Esophagus (tissue), 2 donors: ENCODE results near the gene FAM9B. TPM values are rescaled to one million over a fixed set of nuclear protein-coding genes. Genes with fewer than 3 reads are reported as not detected.
"Not testable (repeated sequence)": the region's sequence is repeated elsewhere in the genome, so short reads cannot be mapped to it uniquely, and the experiment has no call there.

Source experiments
- H3K27ac ChIP-seq, 2 donors: one replicate each; pipeline ENCODE4 v1.5.1; 2013; ENCODE audit warnings: low read depth in 2 of 2, mild to moderate bottlenecking in 2 of 2, inconsistent platforms in 1 of 2, low read length in 1 of 2, moderate library complexity in 1 of 2
- H3K27me3 ChIP-seq, 2 donors: one replicate each; pipeline ENCODE4 v1.6.1; 2013; ENCODE audit warnings: low read length in 2 of 2, control low read depth in 1 of 2, mild to moderate bottlenecking in 1 of 2; ENCODE audit not compliant: insufficient read depth in 2 of 2, control insufficient read depth in 1 of 2
- H3K36me3 ChIP-seq, 2 donors: one replicate each; pipeline ENCODE4 v1.6.1; 2013; ENCODE audit warnings: low read length in 1 of 2; ENCODE audit not compliant: control insufficient read depth in 2 of 2, insufficient read depth in 2 of 2
- H3K4me1 ChIP-seq, 2 donors: one replicate each; pipeline ENCODE4 v1.6.1; 2013; ENCODE audit warnings: low read length in 1 of 2; ENCODE audit not compliant: control insufficient read depth in 2 of 2, insufficient read depth in 2 of 2
- H3K4me3 ChIP-seq, 2 donors: one replicate each; pipeline ENCODE4 v1.5.1; 2013; ENCODE audit warnings: low read length in 2 of 2, mild to moderate bottlenecking in 2 of 2, low read depth in 1 of 2, moderate library complexity in 1 of 2
- H3K9me3 ChIP-seq, 2 donors: one replicate each; pipeline ENCODE4 v1.6.1; 2013; ENCODE audit warnings: mild to moderate bottlenecking in 2 of 2, low read depth in 1 of 2, low read length in 1 of 2, moderate library complexity in 1 of 2; ENCODE audit not compliant: control insufficient read depth in 2 of 2, insufficient read depth in 1 of 2
- WGBS, 2 donors: extraction: QIAGEN DNeasy Blood & Tissue Kit; methylation state at CpG; one replicate each; pipeline ENCODE4 v1.1.7; 2013; 5-methylcytosine and 5-hydroxymethylcytosine counted together
- polyA plus RNA-seq, 2 donors: library from polyadenylated mRNA; stranded (reverse); fragments of 200-250 nt; gene quantifications; one replicate each; pipeline ENCODE4 v1.2.3, GENCODE V29; 2013
- donor health status: healthy with polysubstance abuse.
- donor health status: Bipolar disorder and iron deficiency.

FAM9B gene
- polyA plus RNA-seq, 2 donors: not detected

- WGBS, 2 donors: 83 to 85% methylated on average over 3 of the region's 3 CpGs
- Histone ChIP-seq H3K27me3 (no peaks in the 10 kb centered on the region), H3K4me3 (no peak overlapping the region), H3K4me1 (no peaks in the 10 kb centered on the region), H3K9me3 (no peaks in the 10 kb centered on the region), H3K27ac (no peak overlapping the region), H3K36me3 (no peaks in the 10 kb centered on the region)
Measured at GRCh38 chrX:9050331-9050730, 16.4 kb upstream of the FAM9B start.

DNA sequence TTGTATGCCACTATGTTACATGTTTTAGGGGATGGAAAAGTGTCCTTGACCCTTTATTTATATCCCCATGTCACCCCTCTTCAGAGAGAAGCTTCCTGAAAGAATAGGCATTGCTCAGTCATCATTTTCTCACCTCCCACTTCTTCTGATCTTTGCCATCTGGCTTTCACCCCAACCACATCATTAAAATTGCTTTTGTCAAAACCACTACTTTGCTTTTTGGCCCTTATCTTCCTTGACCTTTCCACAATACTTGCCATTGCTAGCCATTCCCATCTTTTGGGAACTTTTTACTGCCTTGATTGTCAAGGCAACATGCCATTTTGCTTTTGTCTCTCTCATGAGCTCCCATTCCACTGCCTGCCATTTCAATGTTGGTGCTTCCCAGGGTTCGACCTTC is 14.9 kb upstream of the FAM9B start:
- Histone ChIP-seq H3K27ac (no peak overlapping the region), H3K9me3 (no peaks in the 10 kb centered on the region), H3K4me1 (no peaks in the 10 kb centered on the region), H3K36me3 (no peaks in the 10 kb centered on the region), H3K27me3 (no peaks in the 10 kb centered on the region), H3K4me3 (no peak overlapping the region)
- 77 to 85% methylated on average over 1 of the region's 1 CpG for WGBS, 2 donors

- no peak overlapping the region for H3K4me3 ChIP-seq
- 75 to 81% methylated on average over 4 of the region's 4 CpGs for WGBS, 2 donors
- H3K27ac ChIP-seq: no peak overlapping the region
- H3K27me3 ChIP-seq: no peaks in the 10 kb centered on the region
- H3K9me3 ChIP-seq: peaks cover 0 to 5% of the 10 kb centered on the region in 2 donors
- no peaks in the 10 kb centered on the region for H3K4me1 ChIP-seq
- no peaks in the 10 kb centered on the region for H3K36me3 ChIP-seq
Measured at GRCh38 chrX:9038244-9038643, 4.3 kb upstream of the FAM9B start.

DNA sequence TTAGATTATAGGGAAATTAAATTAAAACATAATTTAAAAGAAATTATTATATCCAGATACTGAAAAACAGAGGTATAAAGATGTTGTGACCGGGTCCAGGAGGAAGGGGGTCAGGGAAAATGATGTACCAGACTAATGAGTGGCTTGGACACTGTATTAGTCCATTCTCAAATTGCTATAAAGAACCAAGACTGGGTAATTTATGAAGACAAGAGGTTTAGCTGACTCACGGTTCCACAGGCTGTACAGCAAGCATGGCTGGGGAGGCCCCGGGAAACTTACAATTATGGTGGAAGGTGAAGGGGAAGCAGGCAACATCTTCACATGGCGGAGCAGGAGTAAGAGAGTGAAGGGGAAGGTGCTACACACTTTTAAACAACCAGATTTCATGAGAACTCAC is 3.4 kb upstream of the FAM9B start:
- H3K27me3 ChIP-seq: no peaks in the 10 kb centered on the region
- H3K9me3 ChIP-seq: peaks cover 0 to 5% of the 10 kb centered on the region in 2 donors
- WGBS, 2 donors: 74 to 80% methylated on average over 4 of the region's 4 CpGs
- no peak overlapping the region for H3K27ac ChIP-seq
- H3K4me1 ChIP-seq: no peaks in the 10 kb centered on the region
- no peaks in the 10 kb centered on the region for H3K36me3 ChIP-seq
- no peak overlapping the region for H3K4me3 ChIP-seq

DNA sequence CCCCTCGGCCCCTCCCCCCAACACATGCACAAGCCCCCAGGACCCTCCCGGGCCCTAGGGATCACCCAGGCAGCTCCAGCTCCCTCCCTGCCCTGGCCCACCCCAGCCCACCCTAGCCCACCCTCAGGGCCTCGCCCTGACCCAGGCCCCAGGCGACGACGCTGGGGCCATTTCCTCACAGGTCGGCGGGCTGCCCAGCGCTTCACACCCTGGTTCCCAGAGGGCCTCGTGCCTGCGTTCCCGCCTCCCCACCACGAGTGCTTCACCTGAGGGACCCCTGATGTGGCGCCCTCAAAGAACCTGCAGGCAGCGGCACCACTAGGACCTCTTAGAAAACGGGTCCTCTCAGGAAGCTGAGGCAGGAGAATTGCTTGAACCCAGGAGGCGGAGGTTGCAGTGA is 341 bp downstream of the FAM9B start:
- Histone ChIP-seq H3K4me3 (no peak overlapping the region), H3K4me1 (no peaks in the 10 kb centered on the region), H3K27ac (no peak overlapping the region), H3K27me3 (no peaks in the 10 kb centered on the region), H3K9me3 (peaks cover 0 to 5% of the 10 kb centered on the region in 2 donors), H3K36me3 (no peaks in the 10 kb centered on the region)
- 92 to 94% methylated on average over 17 of the region's 17 CpGs for WGBS, 2 donors

DNA sequence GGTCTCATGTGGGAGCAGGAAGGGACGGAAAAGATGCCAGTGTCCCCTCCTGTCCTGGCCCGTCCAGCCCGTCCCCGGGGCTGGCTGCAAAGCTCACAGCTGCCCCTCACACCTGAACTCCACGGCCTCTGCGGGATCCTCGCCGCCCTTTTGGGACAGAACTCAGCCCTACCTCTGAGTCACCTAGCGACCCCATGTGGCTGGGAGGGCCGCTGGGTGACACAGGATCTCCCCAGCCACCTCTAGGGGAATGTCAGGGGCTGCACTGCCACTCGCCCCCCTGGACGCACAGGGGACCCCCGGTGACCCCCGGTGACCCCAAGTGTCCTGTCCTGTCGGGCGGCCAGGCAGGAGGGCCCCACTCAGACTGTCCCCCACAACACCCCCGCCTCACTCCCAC is 748 bp downstream of the FAM9B start:
- Histone ChIP-seq H3K4me3 (no peak overlapping the region), H3K36me3 (no peaks in the 10 kb centered on the region), H3K4me1 (no peaks in the 10 kb centered on the region), H3K9me3 (peaks cover 0 to 5% of the 10 kb centered on the region in 2 donors), H3K27me3 (no peaks in the 10 kb centered on the region), H3K27ac (no peak overlapping the region)
- WGBS, 2 donors: 86 to 95% methylated on average over 17 of the region's 17 CpGs

- no peaks in the 10 kb centered on the region for H3K9me3 ChIP-seq
- H3K36me3 ChIP-seq: no peaks in the 10 kb centered on the region
- H3K27ac ChIP-seq: no peak overlapping the region
- no peak overlapping the region for H3K4me3 ChIP-seq
- H3K27me3 ChIP-seq: no peaks in the 10 kb centered on the region
- no peaks in the 10 kb centered on the region for H3K4me1 ChIP-seq
- WGBS, 2 donors: 86 to 90% methylated on average over 2 of the region's 2 CpGs
Measured at GRCh38 chrX:9023293-9023692, 10.6 kb downstream of the FAM9B start.

DNA sequence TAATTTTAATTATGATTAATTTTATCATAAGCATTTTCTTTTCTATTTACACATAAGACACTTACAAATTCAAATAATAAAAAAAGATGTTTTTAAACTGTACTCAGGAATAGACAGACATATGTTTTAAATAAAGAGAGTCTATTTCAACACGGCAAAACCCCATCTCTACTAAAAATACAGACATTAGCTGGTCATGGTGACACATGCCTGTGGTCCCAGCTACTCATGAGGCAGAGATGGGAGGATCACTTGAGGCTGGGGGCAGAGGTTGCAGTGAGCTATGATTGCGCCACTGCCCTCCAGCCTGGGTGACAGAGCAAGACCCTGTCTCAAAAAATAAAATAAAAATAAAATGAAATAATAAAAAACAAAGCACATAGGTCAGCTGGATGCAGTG is 14.8 kb downstream of the FAM9B start:
- Histone ChIP-seq H3K27me3 (no peaks in the 10 kb centered on the region), H3K4me3 (no peak overlapping the region), H3K4me1 (no peaks in the 10 kb centered on the region), H3K36me3 (no peaks in the 10 kb centered on the region), H3K27ac (no peak overlapping the region), H3K9me3 (no peaks in the 10 kb centered on the region)
- 74 to 86% methylated on average over 2 of the region's 2 CpGs for WGBS, 2 donors

DNA sequence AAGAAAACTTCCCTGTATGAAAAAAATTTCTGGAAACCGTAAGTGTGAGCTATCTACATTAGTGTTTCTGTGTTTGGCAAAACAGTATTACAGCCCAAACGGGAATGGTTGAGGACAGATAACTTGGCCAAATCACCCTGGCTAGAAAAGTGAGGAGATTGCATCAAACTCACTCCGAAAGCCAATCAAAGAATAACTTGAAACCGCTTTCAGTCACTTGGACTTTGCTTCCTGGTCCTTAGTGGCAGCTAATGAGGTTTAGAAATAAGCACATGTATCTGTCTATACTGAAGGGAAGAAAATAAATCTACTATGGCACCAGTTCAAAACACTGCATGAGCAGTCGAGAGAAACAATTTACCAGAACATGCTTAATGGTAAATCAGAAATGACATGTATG is 15.6 kb downstream of the FAM9B start:
- H3K4me3 ChIP-seq, H3K4me1 ChIP-seq, H3K27ac ChIP-seq, H3K27me3 ChIP-seq, H3K9me3 ChIP-seq, H3K36me3 ChIP-seq: not testable (repeated sequence)
- WGBS, 2 donors: 61 to 69% methylated on average over 5 of the region's 5 CpGs

- H3K27me3 ChIP-seq: no peaks in the 10 kb centered on the region
- no peak overlapping the region for H3K27ac ChIP-seq
- 73 to 75% methylated on average over 3 of the region's 3 CpGs for WGBS, 2 donors
- no peak overlapping the region for H3K4me3 ChIP-seq
- H3K36me3 ChIP-seq: no peaks in the 10 kb centered on the region
- H3K4me1 ChIP-seq: no peaks in the 10 kb centered on the region
- H3K9me3 ChIP-seq: peaks cover 0 to 3% of the 10 kb centered on the region in 2 donors
Measured at GRCh38 chrX:9003041-9003440, 30.9 kb downstream of the FAM9B start.
